Measurements from ENCODE around the gene USP17L22.
"Not testable (repeated sequence)": the region's sequence is repeated elsewhere in the genome, so short reads cannot be mapped to it uniquely, and the experiment has no call there.

DNA sequence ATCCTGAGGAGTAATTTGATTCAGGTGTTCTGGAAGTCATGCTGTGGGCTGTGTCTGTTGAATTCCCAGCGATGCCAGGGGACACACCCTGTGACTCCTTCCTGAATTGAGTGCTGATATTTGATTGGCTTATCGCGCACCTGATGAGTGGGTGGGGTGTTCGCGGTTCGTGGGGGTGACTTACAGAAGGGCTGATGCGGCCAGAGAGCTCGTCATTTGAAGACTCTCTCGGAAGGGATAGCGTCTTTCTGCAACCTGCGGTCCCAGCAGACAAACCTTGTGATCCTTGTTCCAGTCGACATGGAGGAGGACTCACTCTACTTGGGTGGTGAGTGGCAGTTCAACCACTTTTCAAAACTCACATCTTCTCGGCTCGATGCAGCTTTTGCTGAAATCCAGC is 42.8 kb upstream of the USP17L22 start, which contains the start of gene USP17L13:
- not testable (repeated sequence) for TF ChIP-seq EZH2 (IDR thresholded peaks at IDR 0.05; ENCODE audit: borderline replicate concordance, low read length); CTCF (IDR thresholded peaks at IDR 0.05; ENCODE audit: low read length)

Data from OCI-LY1 (cell line).